Naive thymus-derived CD4-positive, alpha-beta T cell (primary cell): Measurements from ENCODE around the gene SLFN5. TPM values are rescaled to one million over a fixed set of nuclear protein-coding genes. Genes with fewer than 3 reads are reported as not detected.
"Not testable (repeated sequence)": the region's sequence is repeated elsewhere in the genome, so short reads cannot be mapped to it uniquely, and the experiment has no call there.

Experiments used
- ATAC-seq: fragments of 150-1000 bp; cut with Tn5 transposase; 2 replicates; pipeline ENCODE4 v1.10.0; 2021; ENCODE audit warnings: mild to moderate bottlenecking, moderate library complexity
- CTCF ChIA-PET: fragments of 350-600 bp; sonication (Branson Sonifier 250); formaldehyde crosslinking; loops from one replicate; lab custom pipeline; 2021; ENCODE audit warnings: antibody characterized with exemption; lab: Charles Lee
- POLR2A ChIA-PET: fragments of 350-600 bp; sonication (Branson Sonifier 250); formaldehyde crosslinking; loops from one replicate; lab custom pipeline; 2021; ENCODE audit warnings: antibody characterized with exemption, inconsistent platforms; lab: Charles Lee
- DNase-seq, 9 donors: peaks; one replicate each; pipeline versions ENCODE4 v3.0.0 to v3.0.0-alpha.2; 2020 to 2022; ENCODE audit warnings: mixed read lengths in 1 of 9
- H3K27ac ChIP-seq: one replicate; pipeline ENCODE4 v1.7.0; 2013; ENCODE audit warnings: mild to moderate bottlenecking, low read depth, low read length, moderate library complexity
- H3K27me3 ChIP-seq, 2 donors: one replicate each; pipeline ENCODE4 v1.7.0; 2013; ENCODE audit warnings: low read length in 2 of 2, mild to moderate bottlenecking in 2 of 2, moderate library complexity in 2 of 2; ENCODE audit not compliant: control insufficient read depth in 2 of 2, insufficient read depth in 2 of 2
- H3K36me3 ChIP-seq, 3 experiments: 1 replicate in 2 of 3; 2 replicates in 1 of 3; pipeline ENCODE4 v1.7.0; 2013; ENCODE audit warnings: low read length in 3 of 3, mild to moderate bottlenecking in 3 of 3, moderate library complexity in 1 of 3; ENCODE audit not compliant: insufficient read depth in 3 of 3, control insufficient read depth in 2 of 3
- H3K4me1 ChIP-seq, 2 donors: one replicate each; pipeline ENCODE4 v1.7.0; 2013; ENCODE audit warnings: low read length in 2 of 2, mild to moderate bottlenecking in 2 of 2, moderate library complexity in 1 of 2; ENCODE audit not compliant: control insufficient read depth in 2 of 2, insufficient read depth in 2 of 2
- H3K4me3 ChIP-seq: 2 replicates; pipeline ENCODE4 v1.7.0; 2013; ENCODE audit warnings: mild to moderate bottlenecking, low read length
- H3K9me3 ChIP-seq, 3 experiments: 1 replicate in 2 of 3; 2 replicates in 1 of 3; pipeline ENCODE4 v1.7.0; 2013; ENCODE audit warnings: low read length in 3 of 3; ENCODE audit not compliant: control insufficient read depth in 2 of 3
- H3K27ac Mint-ChIP-seq, 9 donors: one replicate each; pipeline ENCODE4 v1.8.0; 2020 to 2022; ENCODE audit warnings: mixed read lengths in 9 of 9, mild to moderate bottlenecking in 8 of 9, moderate library complexity in 5 of 9, inconsistent platforms in 2 of 9
- H3K27me3 Mint-ChIP-seq, 5 donors: one replicate each; pipeline ENCODE4 v1.8.0; 2021 to 2022; ENCODE audit warnings: mixed read lengths in 5 of 5, mild to moderate bottlenecking in 1 of 5
- H3K36me3 Mint-ChIP-seq, 5 donors: one replicate each; pipeline ENCODE4 v1.8.0; 2020 to 2022; ENCODE audit warnings: mixed read lengths in 5 of 5, mild to moderate bottlenecking in 3 of 5, inconsistent platforms in 1 of 5
- H3K4me1 Mint-ChIP-seq, 7 donors: one replicate each; pipeline ENCODE4 v1.8.0; 2020 to 2022; ENCODE audit warnings: mixed read lengths in 7 of 7, mild to moderate bottlenecking in 3 of 7, inconsistent platforms in 1 of 7
- H3K4me3 Mint-ChIP-seq, 10 donors: one replicate each; pipeline ENCODE4 v1.8.0; 2020 to 2022; ENCODE audit warnings: mild to moderate bottlenecking in 10 of 10, mixed read lengths in 10 of 10, moderate library complexity in 6 of 10, inconsistent platforms in 2 of 10
- H3K9me3 Mint-ChIP-seq, 11 donors: one replicate each; pipeline ENCODE4 v1.8.0; 2020 to 2022; ENCODE audit warnings: mixed read lengths in 11 of 11, mild to moderate bottlenecking in 4 of 11, inconsistent platforms in 1 of 11, moderate library complexity in 1 of 11
- intact Hi-C, 2 donors: fragments of 100-400 bp; cut with micrococcal nuclease; formaldehyde crosslinking; loops; one replicate each; pipeline ENCODE4 v1.15.1; 2023
- polyA plus RNA-seq, 2 donors: library from polyadenylated mRNA; unstranded; fragments of 300-500 nt; fragmentation: Illumina TruSeq; gene quantifications; one replicate each; pipeline ENCODE4 v1.2.3, GENCODE V29; 2021
- total RNA-seq, 6 experiments: library from RNA in 5 of 6; stranded (reverse) in 5 of 6; gene quantifications; 1 replicate in 5 of 6; 2 replicates in 1 of 6; pipeline ENCODE4 v1.2.3 and lab custom pipeline; 2021 to 2026

SLFN5 gene
- total and polyA plus RNA-seq, 7 experiments from 2014 or later: 80.0 to 199 (median 133) TPM

DNA sequence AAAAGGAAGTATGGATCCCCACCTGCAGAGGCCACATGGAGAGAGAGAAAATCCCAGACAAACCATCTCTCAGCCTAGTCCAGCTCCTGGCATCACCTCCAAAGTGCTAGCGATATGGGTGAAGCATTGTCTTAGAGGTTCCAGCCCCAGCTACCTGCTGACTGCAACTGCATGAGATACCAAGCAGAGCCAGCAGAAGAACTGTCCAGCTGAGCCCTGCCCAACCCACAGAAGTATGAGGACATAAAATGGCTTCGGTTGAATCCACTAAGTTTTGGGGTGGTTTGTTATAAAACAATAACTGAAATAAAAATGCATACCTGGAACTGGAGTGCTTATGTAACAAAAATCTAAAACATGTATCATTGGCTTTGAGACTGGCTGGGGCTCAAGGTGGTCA, 20.4 kb upstream of the SLFN5 start:
- Mint-ChIP-seq H3K27me3 (no peaks in the 10 kb centered on the region), H3K27ac (peak overlapping the region in 2 of 9 donors; percentile 20 to 59), H3K9me3 (peaks cover 0 to 20% (median 5%) of the 10 kb centered on the region in 11 donors), H3K4me1 (peaks cover 30 to 76% (median 62%) of the 10 kb centered on the region in 7 donors), H3K36me3 (peaks cover 0 to 53% (median 28%) of the 10 kb centered on the region in 5 donors), H3K4me3 (peak overlapping the region in 1 of 10 donors; percentile 16)
- CTCF ChIA-PET: interaction anchor here (1.3 to 2.4 kb wide), 3 partner anchors 13 to 19 kb away, joined by 5 to 8 read pairs (median 6); no protein-coding TSS in a partner anchor
- intact Hi-C loops: no loop called here
- peaks cover 25 to 33% of the 10 kb centered on the region in 2 donors for H3K4me1 ChIP-seq
- peaks cover 0 to 7% (median 0%) of the 10 kb centered on the region in 3 experiments for H3K9me3 ChIP-seq
- no peak overlapping the region for H3K27ac ChIP-seq
- DNase-seq (no peak), ATAC-seq (no peak)
- no peaks in the 10 kb centered on the region for H3K27me3 ChIP-seq
- H3K4me3 ChIP-seq: no peak overlapping the region
- POLR2A ChIA-PET: interaction anchor here (0.6 to 13.4 kb wide), 6 partner anchors 10 to 356 kb away, joined by 3 to 314 read pairs (median 4); partner anchors contain the start of genes PEX12 and SLFN5
- no peaks in the 10 kb centered on the region for H3K36me3 ChIP-seq

DNA sequence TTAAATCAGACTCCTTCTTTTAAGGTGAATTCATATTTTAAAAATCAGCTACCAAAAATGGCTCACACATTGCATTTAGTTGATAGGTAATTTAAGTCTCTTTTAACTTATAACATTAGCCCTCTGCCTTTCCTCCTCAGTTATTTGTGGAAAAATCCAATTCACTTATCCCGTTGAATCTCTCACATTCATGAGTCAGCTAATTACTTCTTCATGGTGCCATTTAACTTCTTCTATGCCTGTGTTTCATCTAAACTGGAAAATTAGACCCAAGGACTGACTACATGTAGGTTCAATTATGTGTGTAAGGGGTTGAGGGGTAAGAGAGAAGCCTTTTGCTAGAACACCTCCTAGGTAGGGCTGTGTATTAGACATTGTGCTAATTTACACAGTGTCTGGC, 18.4 kb upstream of the SLFN5 start:
- H3K27ac ChIP-seq: no peak overlapping the region
- Mint-ChIP-seq H3K27me3 (no peaks in the 10 kb centered on the region), H3K4me3 (peak overlapping the region in 2 of 10 donors; percentile 31 to 59), H3K4me1 (peaks cover 19 to 77% (median 65%) of the 10 kb centered on the region in 7 donors), H3K27ac (peak overlapping the region in 2 of 9 donors; percentile 20 to 57), H3K9me3 (peaks cover 0 to 20% (median 5%) of the 10 kb centered on the region in 11 donors), H3K36me3 (peaks cover 0 to 51% (median 38%) of the 10 kb centered on the region in 5 donors)
- H3K4me1 ChIP-seq: peaks cover 8 to 14% of the 10 kb centered on the region in 2 donors
- ChIA-PET CTCF (no interaction called here), POLR2A (interaction anchor here (0.6 to 13.4 kb wide), 4 partner anchors 11 to 154 kb away, joined by 3 to 314 read pairs (median 28); partner anchors contain the start of gene SLFN5)
- no peaks in the 10 kb centered on the region for H3K27me3 ChIP-seq
- peaks cover 0 to 7% (median 0%) of the 10 kb centered on the region in 3 experiments for H3K9me3 ChIP-seq
- DNase-seq (no peak), ATAC-seq (no peak)
- no peak overlapping the region for H3K4me3 ChIP-seq
- no peaks in the 10 kb centered on the region for H3K36me3 ChIP-seq
- intact Hi-C loops: loop anchor here in 1 of 2 donors (1.0 kb wide), 1 partner anchor 10 kb away; no protein-coding TSS in a partner anchor

DNA sequence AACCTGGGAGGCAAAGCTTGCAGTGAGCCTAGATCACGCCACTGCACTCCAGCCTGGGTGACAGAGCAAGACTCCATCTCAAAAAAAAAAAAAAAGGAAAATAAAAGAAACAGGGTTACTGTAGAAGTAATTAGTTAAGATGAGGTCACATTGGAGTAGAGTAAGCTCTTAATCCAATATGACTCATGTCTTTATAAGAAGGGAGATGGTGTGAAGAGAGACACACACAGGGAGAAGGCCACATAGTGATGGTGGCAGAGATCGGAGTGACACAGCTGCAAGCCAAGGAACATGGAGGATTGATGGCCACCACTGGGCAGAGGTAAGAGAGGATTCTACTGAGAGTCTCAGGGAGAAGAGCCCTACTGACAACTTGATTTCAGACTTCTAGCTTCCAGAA, 15.3 kb upstream of the SLFN5 start:
- no peak overlapping the region for H3K4me3 Mint-ChIP-seq
- H3K27me3 Mint-ChIP-seq: no peaks in the 10 kb centered on the region
- H3K27me3 ChIP-seq: no peaks in the 10 kb centered on the region
- H3K36me3 Mint-ChIP-seq: peaks cover 0 to 57% (median 50%) of the 10 kb centered on the region in 5 donors
- DNase-seq (no peak), ATAC-seq (no peak)
- peaks cover 12 to 82% (median 70%) of the 10 kb centered on the region in 7 donors for H3K4me1 Mint-ChIP-seq
- ChIA-PET CTCF (interaction anchor here (1.2 to 2.4 kb wide), 4 partner anchors 10 to 14 kb away, joined by 3 to 10 read pairs (median 5); no protein-coding TSS in a partner anchor), POLR2A (interaction anchor here (0.7 to 13.4 kb wide), 4 partner anchors 9 to 30 kb away, joined by 3 to 314 read pairs (median 27); partner anchors contain the start of gene SLFN5)
- intact Hi-C loops: no loop called here
- peaks cover 0 to 21% (median 7%) of the 10 kb centered on the region in 11 donors for H3K9me3 Mint-ChIP-seq
- H3K27ac ChIP-seq: no peak overlapping the region
- no peak overlapping the region for H3K4me3 ChIP-seq
- peaks cover 0 to 4% (median 0%) of the 10 kb centered on the region in 3 experiments for H3K9me3 ChIP-seq
- peak overlapping the region in 4 of 9 donors; percentile 38 to 67 (median 53) for H3K27ac Mint-ChIP-seq
- peaks cover 0 to 17% of the 10 kb centered on the region in 2 donors for H3K4me1 ChIP-seq
- H3K36me3 ChIP-seq: peaks cover 0 to 5% (median 0%) of the 10 kb centered on the region in 3 experiments

DNA sequence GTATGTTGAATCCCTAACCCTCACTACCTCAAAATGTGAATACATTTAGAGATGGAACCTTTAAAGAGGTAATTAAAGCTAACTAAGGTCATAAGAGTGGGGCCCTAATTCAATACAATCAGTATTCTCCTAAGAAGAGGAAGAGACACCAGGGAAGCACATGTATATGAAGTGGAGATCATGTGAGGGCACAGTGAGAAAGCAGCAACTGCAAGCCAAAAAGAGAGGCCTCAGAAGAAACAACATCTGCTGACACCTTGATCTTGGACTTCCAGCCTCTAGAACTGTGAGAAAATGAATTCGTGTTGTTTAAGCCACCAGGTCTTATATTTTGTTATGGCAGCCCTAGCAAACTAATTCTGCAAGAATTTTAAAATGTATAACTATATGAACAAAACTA, 13.2 kb upstream of the SLFN5 start:
- peaks cover 0 to 5% (median 0%) of the 10 kb centered on the region in 3 experiments for H3K36me3 ChIP-seq
- H3K4me1 ChIP-seq: peaks cover 0 to 30% of the 10 kb centered on the region in 2 donors
- Mint-ChIP-seq H3K9me3 (peaks cover 0 to 12% (median 3%) of the 10 kb centered on the region in 11 donors), H3K4me3 (peak overlapping the region in 1 of 10 donors; percentile 31), H3K27me3 (no peaks in the 10 kb centered on the region), H3K36me3 (peaks cover 0 to 48% (median 39%) of the 10 kb centered on the region in 5 donors), H3K27ac (peak overlapping the region in 5 of 9 donors; percentile 43 to 100 (median 80)), H3K4me1 (peaks cover 16 to 93% (median 81%) of the 10 kb centered on the region in 7 donors)
- DNase-seq (no peak), ATAC-seq (no peak)
- ChIA-PET POLR2A (interaction anchor here (1.0 to 13.4 kb wide), 4 partner anchors 11 to 27 kb away, joined by 3 to 314 read pairs (median 27); partner anchors contain the start of gene SLFN5), CTCF (no interaction called here)
- no peak overlapping the region for H3K27ac ChIP-seq
- H3K27me3 ChIP-seq: no peaks in the 10 kb centered on the region
- no peak overlapping the region for H3K4me3 ChIP-seq
- H3K9me3 ChIP-seq: no peaks in the 10 kb centered on the region
- intact Hi-C loops: no loop called here

DNA sequence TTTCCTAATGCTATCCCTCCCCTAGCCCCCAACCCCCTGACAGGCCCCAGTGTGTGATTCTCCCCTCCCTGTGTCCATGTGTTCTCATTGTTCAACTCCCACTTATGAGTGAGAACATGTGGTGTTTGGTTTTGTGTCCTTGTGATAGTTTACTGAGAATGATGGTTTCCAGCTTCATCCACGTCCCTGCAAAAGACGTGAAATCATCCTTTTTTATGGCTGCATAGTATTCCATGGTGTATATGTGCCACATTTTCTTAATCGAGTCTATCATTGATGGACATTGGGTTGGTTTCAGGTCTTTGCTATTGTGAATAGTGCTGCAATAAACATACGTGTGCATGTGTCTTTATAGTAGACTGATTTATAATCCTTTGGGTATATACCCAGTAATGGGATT, 8.6 kb upstream of the SLFN5 start:
- intact Hi-C loops, H3K27me3 Mint-ChIP-seq, H3K4me3 ChIP-seq, H3K27ac ChIP-seq, H3K27me3 ChIP-seq, ATAC-seq, H3K36me3 ChIP-seq, DNase-seq, H3K9me3 ChIP-seq, CTCF ChIA-PET: not testable (repeated sequence)
- H3K9me3 Mint-ChIP-seq: peaks cover 0 to 20% (median 3%) of the 10 kb centered on the region in 11 donors
- H3K4me3 Mint-ChIP-seq: peak overlapping the region in 3 of 10 donors; percentile 39 to 100 (median 71)
- peaks cover 0 to 72% (median 25%) of the 10 kb centered on the region in 5 donors for H3K36me3 Mint-ChIP-seq
- H3K27ac Mint-ChIP-seq: peak overlapping the region in 8 of 9 donors; percentile 94 to 100 (median 98)
- H3K4me1 ChIP-seq: peaks cover 14 to 71% of the 10 kb centered on the region in 2 donors
- POLR2A ChIA-PET: interaction anchor here (1.0 to 12.5 kb wide), 3 partner anchors 15 to 35 kb away, joined by 3 to 459 read pairs (median 43); no protein-coding TSS in a partner anchor
- peaks cover 45 to 99% (median 94%) of the 10 kb centered on the region in 7 donors for H3K4me1 Mint-ChIP-seq

DNA sequence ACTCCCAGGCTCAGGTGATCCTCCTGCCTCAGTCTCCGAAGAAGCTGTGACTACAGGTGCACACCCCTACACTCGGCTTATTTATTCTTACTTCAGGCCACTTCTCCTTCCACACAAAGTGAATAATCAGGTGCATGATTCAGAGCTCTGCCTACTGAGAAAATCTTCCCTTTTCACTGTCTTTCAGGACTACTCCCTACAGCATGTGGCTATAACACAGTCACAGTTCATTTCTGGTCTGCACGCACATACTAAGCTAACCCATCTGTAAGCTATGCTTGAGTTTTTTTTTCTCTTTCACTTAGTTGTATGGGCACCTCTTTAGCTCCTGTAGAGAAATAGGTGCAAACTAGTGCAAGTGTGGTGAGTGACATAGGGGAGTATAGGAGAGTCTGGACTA, 7.6 kb upstream of the SLFN5 start:
- H3K27me3 Mint-ChIP-seq: no peaks in the 10 kb centered on the region
- H3K4me1 Mint-ChIP-seq: peaks cover 41 to 97% (median 85%) of the 10 kb centered on the region in 7 donors
- peaks cover 22 to 72% of the 10 kb centered on the region in 2 donors for H3K4me1 ChIP-seq
- ChIA-PET CTCF (interaction anchor here (0.7 to 1.4 kb wide), 2 partner anchors 12 to 25 kb away, joined by 3 to 6 read pairs; no protein-coding TSS in a partner anchor), POLR2A (interaction anchor here (0.8 to 12.5 kb wide), 8 partner anchors 12 to 302 kb away, joined by 3 to 459 read pairs (median 6); partner anchors contain the start of gene SLFN12L)
- no peak for ATAC-seq
- peaks cover 0 to 69% (median 20%) of the 10 kb centered on the region in 5 donors for H3K36me3 Mint-ChIP-seq
- DNase-seq: no peak
- intact Hi-C loops: no loop called here
- H3K27ac ChIP-seq: peak overlapping the region; percentile 85
- H3K9me3 Mint-ChIP-seq: peaks cover 0 to 17% (median 0%) of the 10 kb centered on the region in 11 donors
- H3K27ac Mint-ChIP-seq: peak overlapping the region in 8 of 9 donors; percentile 94 to 100 (median 98)
- H3K36me3 ChIP-seq: peaks cover 0 to under 1% (median 0%) of the 10 kb centered on the region in 3 experiments
- H3K4me3 Mint-ChIP-seq: peak overlapping the region in 9 of 10 donors; percentile 60 to 100 (median 75)
- no peaks in the 10 kb centered on the region for H3K9me3 ChIP-seq
- H3K4me3 ChIP-seq: peak overlapping the region; percentile 2
- H3K27me3 ChIP-seq: no peaks in the 10 kb centered on the region
